HepG2 (cell line): ENCODE data around the gene UBB. TPM values are rescaled to one million over a fixed set of nuclear protein-coding genes. Genes with fewer than 3 reads are reported as not detected.
A peak's percentile ranks its signal among the peaks of the same experiment; 100 is the strongest.

Experiments
- BRCA1 ChIP-seq: sonication (generic); formaldehyde crosslinking; IDR thresholded peaks from 2 replicates; pipeline ENCODE4 v1.4.0; 2020; ENCODE audit warnings: missing genetic modification reagents
- CENPBD1 ChIP-seq: sonication (generic); formaldehyde crosslinking; IDR thresholded peaks from 2 replicates; pipeline ENCODE4 v1.8.0; 2022; ENCODE audit warnings: missing genetic modification reagents, low read depth, mild to moderate bottlenecking, borderline replicate concordance
- CENPT ChIP-seq: sonication (generic); formaldehyde crosslinking; IDR thresholded peaks from 2 replicates; pipeline ENCODE4 v1.8.0; 2022; ENCODE audit warnings: low read depth, mild to moderate bottlenecking, moderate library complexity, missing genetic modification reagents
- ELK4 ChIP-seq: sonication (generic); formaldehyde crosslinking; IDR thresholded peaks from 2 replicates; pipeline ENCODE4 v1.9.0; 2021; ENCODE audit warnings: missing genetic modification reagents, borderline replicate concordance
- GTF2F1 ChIP-seq: fragments of 150-350 bp; IDR thresholded peaks from 2 replicates; pipeline ENCODE4 v1.6.1; 2014; ENCODE audit warnings: low read length
- LCORL ChIP-seq, 2 experiments: fragments of 450-650 bp in 1 of 2; sonication (generic) in 1 of 2; formaldehyde crosslinking in 1 of 2; IDR thresholded peaks; 2 replicates each; pipeline versions ENCODE4 v1.5.0 to v1.6.1; 2017 to 2020; ENCODE audit warnings: antibody characterized with exemption in 1 of 2, missing genetic modification reagents in 1 of 2
- MZF1 ChIP-seq: sonication (generic); formaldehyde crosslinking; IDR thresholded peaks from 2 replicates; pipeline ENCODE4 v1.8.1; 2023; ENCODE audit warnings: mild to moderate bottlenecking, missing genetic modification reagents, borderline replicate concordance
- NFE2 ChIP-seq: sonication (generic); formaldehyde crosslinking; IDR thresholded peaks from 2 replicates; pipeline ENCODE4 v1.4.0; 2020; ENCODE audit warnings: missing genetic modification reagents
- NR1H2 ChIP-seq: sonication (generic); formaldehyde crosslinking; IDR thresholded peaks from 2 replicates; pipeline ENCODE4 v1.8.1; 2022; ENCODE audit warnings: low read depth, missing genetic modification reagents, borderline replicate concordance
- SIX1 ChIP-seq: sonication (generic); formaldehyde crosslinking; IDR thresholded peaks from 2 replicates; pipeline ENCODE4 v1.4.0; 2020; ENCODE audit warnings: missing genetic modification reagents, borderline replicate concordance
- SKIL ChIP-seq: sonication (generic); formaldehyde crosslinking; IDR thresholded peaks from 2 replicates; pipeline ENCODE4 v1.8.0; 2022; ENCODE audit warnings: missing genetic modification reagents, mild to moderate bottlenecking, moderate library complexity, borderline replicate concordance
- TP53 ChIP-seq: sonication (generic); formaldehyde crosslinking; conservative IDR thresholded peaks from 2 replicates; pipeline ENCODE4 v1.4.0; 2020; ENCODE audit warnings: missing genetic modification reagents
- ZBTB33 ChIP-seq: sonication (generic); formaldehyde crosslinking; IDR thresholded peaks from 2 replicates; pipeline ENCODE4 v1.4.0; 2020; ENCODE audit warnings: missing genetic modification reagents
- ZBTB7B ChIP-seq: sonication (generic); formaldehyde crosslinking; IDR thresholded peaks from 2 replicates; pipeline ENCODE4 v1.4.0; 2020; ENCODE audit warnings: missing genetic modification reagents
- ZFP82 ChIP-seq: sonication (generic); formaldehyde crosslinking; IDR thresholded peaks from 2 replicates; pipeline ENCODE4 v1.5.1; 2020; ENCODE audit warnings: mild to moderate bottlenecking, missing genetic modification reagents, borderline replicate concordance
- ZNF331 ChIP-seq: sonication (generic); formaldehyde crosslinking; IDR thresholded peaks from 2 replicates; pipeline ENCODE4 v1.4.0; 2020; ENCODE audit warnings: missing genetic modification reagents
- ZNF432 ChIP-seq: sonication (generic); formaldehyde crosslinking; IDR thresholded peaks from 2 replicates; pipeline ENCODE4 v1.5.0; 2020; ENCODE audit warnings: missing genetic modification reagents, mild to moderate bottlenecking, borderline replicate concordance
- ZNF451 ChIP-seq: sonication (generic); formaldehyde crosslinking; IDR thresholded peaks from 2 replicates; pipeline ENCODE4 v1.5.0; 2020; ENCODE audit warnings: mild to moderate bottlenecking, missing genetic modification reagents
- ZNF484 ChIP-seq: sonication (generic); formaldehyde crosslinking; IDR thresholded peaks from 2 replicates; pipeline ENCODE4 v1.5.1; 2020; ENCODE audit warnings: mild to moderate bottlenecking, low read depth, missing genetic modification reagents, borderline replicate concordance
- ZNF513 ChIP-seq: sonication (generic); formaldehyde crosslinking; conservative IDR thresholded peaks from 2 replicates; pipeline ENCODE4 v1.5.0; 2020; ENCODE audit warnings: missing genetic modification reagents
- ZNF761 ChIP-seq: sonication (generic); formaldehyde crosslinking; conservative IDR thresholded peaks from 2 replicates; pipeline ENCODE4 v1.4.0; 2020; ENCODE audit warnings: mild to moderate bottlenecking, missing genetic modification reagents
- ZSCAN20 ChIP-seq: sonication (generic); formaldehyde crosslinking; IDR thresholded peaks from 2 replicates; pipeline ENCODE4 v1.4.0; 2020; ENCODE audit warnings: missing genetic modification reagents, mild to moderate bottlenecking, borderline replicate concordance
- polyA plus RNA-seq, 8 experiments: library from polyadenylated mRNA; depleted of rRNA in 3 of 8; stranded (reverse) in 7 of 8; unstranded in 1 of 8; fragments of >200 nt; fragmentation: Illumina TruSeq in 4 of 8; extraction: Trizol in 4 of 8; gene quantifications; 2 replicates each; pipeline versions ENCODE4 v1.2.1 to v1.2.3, GENCODE V29; 2011 to 2016; ENCODE audit warnings: low read depth in 4 of 8, missing spikeins in 1 of 8, mixed read lengths in 1 of 8; ENCODE audit not compliant: insufficient read depth in 1 of 8
- total RNA-seq, 5 experiments: library from RNA; depleted of rRNA; stranded (reverse); fragments of >200 nt; fragmentation: Illumina TruSeq; extraction: Trizol; gene quantifications; 2 replicates each; pipeline ENCODE4 v1.2.3, GENCODE V29; 2016; ENCODE audit warnings: low read depth in 1 of 5

The UBB gene
- total and polyA plus RNA-seq, 2 of the 13 experiments (the other 11 are each of a cell fraction or from before 2014, with no cell fraction given), result 1,130 to 2,066 TPM

GRCh38 chr17:16415031-16415924, 34.4 kb downstream of the UBB start, which contains the start of gene TRPV2 (continued):
- TF ChIP-seq NR1H2 (no peak), ZBTB7B (no peak), BRCA1 (CRISPR knock-in tag) (no peak), ZNF484 (CRISPR knock-in tag) (no peak), ZSCAN20 (CRISPR knock-in tag) (no peak), GTF2F1 (no peak), ZNF331 (CRISPR knock-in tag) (no peak), ZBTB33 (CRISPR knock-in tag) (no peak), CENPT (CRISPR knock-in tag) (no peak), ZNF432 (CRISPR knock-in tag) (no peak), MZF1 (no peak), ZNF451 (CRISPR knock-in tag) (no peak), ELK4 (CRISPR knock-in tag) (no peak), TP53 (no peak), NFE2 (CRISPR knock-in tag) (no peak), ZNF761 (CRISPR knock-in tag) (no peak), ZFP82 (CRISPR knock-in tag) (0 out of 2 replicates have a peak, but pooled peaks have one; percentile 40), SIX1 (CRISPR knock-in tag) (no peak), LCORL (IDR thresholded peaks at IDR 0.05) (no peak), LCORL (CRISPR knock-in tag; IDR thresholded peaks at IDR 0.05) (peak; percentile 80), ZNF513 (CRISPR knock-in tag) (no peak), CENPBD1 (CRISPR knock-in tag) (no peak), SKIL (CRISPR knock-in tag) (no peak)
